CD4-positive, alpha-beta T cell (primary cell): Measurements from ENCODE around the gene DPP8. TPM values are rescaled to one million over a fixed set of nuclear protein-coding genes. Genes with fewer than 3 reads are reported as not detected.

ENCODE experiments used
- ATAC-seq: fragments of 200-7000 bp; cut with Tn5 transposase; one replicate; pipeline ENCODE4 v1.10.0; 2022; ENCODE audit warnings: mild to moderate bottlenecking; ENCODE audit not compliant: poor library complexity
- CTCF ChIA-PET: fragments of 350-600 bp; sonication (Branson Sonifier 250); formaldehyde crosslinking; loops from one replicate; lab custom pipeline; 2021; ENCODE audit warnings: antibody characterized with exemption, inconsistent platforms; lab: Charles Lee
- POLR2A ChIA-PET: fragments of 350-600 bp; sonication (Branson Sonifier 250); formaldehyde crosslinking; loops from one replicate; lab custom pipeline; 2021; ENCODE audit warnings: antibody characterized with exemption, inconsistent platforms; lab: Charles Lee
- DNase-seq, 14 experiments: peaks; one replicate each; pipeline ENCODE4 v3.0.0-alpha.2; 2013 to 2020; ENCODE audit warnings: mixed read lengths in 2 of 14
- H3K27ac ChIP-seq, 2 donors: one replicate each; pipeline versions ENCODE4 v1.5.1 to v1.7.0; 2013; ENCODE audit warnings: low read length in 2 of 2, low read depth in 1 of 2, mild to moderate bottlenecking in 1 of 2
- H3K27me3 ChIP-seq, 2 experiments: 1 replicate in 1 of 2; 2 replicates in 1 of 2; pipeline versions ENCODE4 v1.6.1 to v1.7.0; 2013; ENCODE audit warnings: low read length in 2 of 2, control low read depth in 1 of 2, mild to moderate bottlenecking in 1 of 2, moderate library complexity in 1 of 2; ENCODE audit not compliant: insufficient read depth in 2 of 2, control insufficient read depth in 1 of 2
- H3K36me3 ChIP-seq: one replicate; pipeline ENCODE4 v1.6.1; 2013; ENCODE audit warnings: low read length, control low read depth; ENCODE audit not compliant: insufficient read depth
- H3K4me1 ChIP-seq: one replicate; pipeline ENCODE4 v1.6.1; 2013; ENCODE audit warnings: low read length, control low read depth; ENCODE audit not compliant: insufficient read depth
- H3K4me3 ChIP-seq: one replicate; pipeline ENCODE4 v1.5.1; 2013; ENCODE audit warnings: mild to moderate bottlenecking, low read length, moderate library complexity
- H3K9me3 ChIP-seq, 2 experiments: 1 replicate in 1 of 2; 2 replicates in 1 of 2; pipeline versions ENCODE4 v1.6.1 to v1.7.0; 2013; ENCODE audit warnings: low read length in 2 of 2, mild to moderate bottlenecking in 2 of 2, control low read depth in 1 of 2, moderate library complexity in 1 of 2; ENCODE audit not compliant: control insufficient read depth in 1 of 2, insufficient read depth in 1 of 2
- H3K27ac Mint-ChIP-seq: one replicate; pipeline ENCODE4 v1.8.0; 2020; ENCODE audit warnings: mixed read lengths
- H3K27me3 Mint-ChIP-seq: one replicate; pipeline ENCODE4 v1.8.0; 2021; ENCODE audit warnings: mixed read lengths
- H3K36me3 Mint-ChIP-seq: one replicate; pipeline ENCODE4 v1.8.0; 2021; ENCODE audit warnings: low read depth, mixed read lengths
- H3K4me1 Mint-ChIP-seq: one replicate; pipeline ENCODE4 v1.8.0; 2021; ENCODE audit warnings: low read depth, mixed read lengths
- H3K4me3 Mint-ChIP-seq: one replicate; pipeline ENCODE4 v1.8.0; 2020; ENCODE audit warnings: mild to moderate bottlenecking, mixed read lengths
- H3K9me3 Mint-ChIP-seq: one replicate; pipeline ENCODE4 v1.8.0; 2020; ENCODE audit warnings: mixed read lengths
- CTCF ChIP-seq: fragments of 200-600 bp; IDR thresholded peaks from one replicate; pipeline ENCODE4 v1.8.0; 2022; ENCODE audit warnings: antibody characterized with exemption, mild to moderate bottlenecking
- intact Hi-C, 2 experiments: fragments of 100-400 bp; cut with DNase I in 1 of 2; cut with micrococcal nuclease in 1 of 2; formaldehyde crosslinking; loops; one replicate each; pipeline versions ENCODE4 v1.15.1 to v1.9.0; 2023 to 2025; cut with DNase I, micrococcal nuclease
- total RNA-seq, 174 experiments: library from RNA in 2 of 174; stranded (reverse) in 2 of 174; gene quantifications; one replicate each; pipeline ENCODE4 v1.2.3 and lab custom pipeline; 2021 to 2026

Gene DPP8
- total RNA-seq, 2 experiments from 2014 or later, result 41.2 to 45.4 TPM

GRCh38 chr15:65547841-65548240 is 30.4 kb upstream of the DPP8 start:
- Histone ChIP-seq H3K36me3 (peaks cover 2% of the 10 kb centered on the region), H3K27ac (no peak overlapping the region), H3K27me3 (no peaks in the 10 kb centered on the region), H3K4me1 (no peaks in the 10 kb centered on the region), H3K9me3 (no peaks in the 10 kb centered on the region), H3K4me3 (no peak overlapping the region)
- TF ChIP-seq CTCF, result no peak
- Mint-ChIP-seq H3K4me1 (peaks cover 31% of the 10 kb centered on the region), H3K4me3 (no peak overlapping the region), H3K27me3 (no peaks in the 10 kb centered on the region), H3K9me3 (no peaks in the 10 kb centered on the region), H3K27ac (no peak overlapping the region), H3K36me3 (peaks cover 3% of the 10 kb centered on the region)
- ChIA-PET CTCF (no interaction called here), POLR2A (no interaction called here)
- intact Hi-C loops, result no loop called here
- ATAC-seq, result no peak
- DNase-seq, result no peak

- H3K4me1 ChIP-seq, result no peaks in the 10 kb centered on the region
- H3K9me3 ChIP-seq, result no peaks in the 10 kb centered on the region
- Mint-ChIP-seq H3K36me3 (no peaks in the 10 kb centered on the region), H3K4me3 (no peak overlapping the region), H3K27ac (no peak overlapping the region), H3K27me3 (no peaks in the 10 kb centered on the region), H3K9me3 (no peaks in the 10 kb centered on the region), H3K4me1 (peaks cover 33% of the 10 kb centered on the region)
- no peaks in the 10 kb centered on the region for H3K27me3 ChIP-seq
- ChIA-PET CTCF (no interaction called here), POLR2A (no interaction called here)
- no peaks in the 10 kb centered on the region for H3K36me3 ChIP-seq
- TF ChIP-seq CTCF, result no peak
- H3K27ac ChIP-seq, result no peak overlapping the region
- DNase-seq (no peak), ATAC-seq (no peak)
- H3K4me3 ChIP-seq, result no peak overlapping the region
- intact Hi-C loops, result no loop called here
Observed at GRCh38 chr15:65541231-65541820, 23.8 kb upstream of the DPP8 start.

GRCh38 chr15:65540314-65540713 is 22.8 kb upstream of the DPP8 start:
- peaks cover 30% of the 10 kb centered on the region for H3K4me1 Mint-ChIP-seq
- no peak overlapping the region for H3K27ac Mint-ChIP-seq
- ChIA-PET POLR2A (interaction anchor here (2.0 kb wide), 1 partner anchor 10 kb away, joined by 5 read pairs; the partner anchor contains the start of gene HACD3), CTCF (interaction anchor here (1.3 kb wide), 1 partner anchor 9 kb away, joined by 4 read pairs; no protein-coding TSS in a partner anchor)
- TF ChIP-seq CTCF, result no peak
- Histone ChIP-seq H3K27ac (no peak overlapping the region), H3K9me3 (no peaks in the 10 kb centered on the region), H3K36me3 (no peaks in the 10 kb centered on the region), H3K4me1 (no peaks in the 10 kb centered on the region), H3K27me3 (no peaks in the 10 kb centered on the region), H3K4me3 (no peak overlapping the region)
- intact Hi-C loops, result no loop called here
- no peak overlapping the region for H3K4me3 Mint-ChIP-seq
- no peaks in the 10 kb centered on the region for H3K9me3 Mint-ChIP-seq
- no peaks in the 10 kb centered on the region for H3K36me3 Mint-ChIP-seq
- no peak for DNase-seq
- no peaks in the 10 kb centered on the region for H3K27me3 Mint-ChIP-seq
- no peak for ATAC-seq
